HG03442 (cell line): ENCODE measurements around the gene LRRC75A.

Source experiments
- ATAC-seq: cut with Tn5 transposase; IDR thresholded peaks from one replicate; pipeline ENCODE4 v1.9.1; 2021; ENCODE audit warnings: mild to moderate bottlenecking, moderate library complexity; ENCODE audit not compliant: unreplicated experiment

Gene LRRC75A

GRCh38 chr17:16473044-16474011 is 18.7 kb downstream of the LRRC75A start:
- no peak for ATAC-seq

GRCh38 chr17:16472539-16472938 is 19.5 kb downstream of the LRRC75A start:
- ATAC-seq: no peak

GRCh38 chr17:16471295-16471694 is 20.7 kb downstream of the LRRC75A start:
- no peak for ATAC-seq

- ATAC-seq: no peak
These were observed 21.7 kb downstream of the LRRC75A start for GRCh38 chr17:16470265-16470664.

- no peak for ATAC-seq
These were observed 23.5 kb downstream of the LRRC75A start for GRCh38 chr17:16468428-16468992.

- ATAC-seq: no peak
These were observed 24.1 kb downstream of the LRRC75A start for GRCh38 chr17:16467886-16468285.

GRCh38 chr17:16467044-16467443 is 24.9 kb downstream of the LRRC75A start:
- ATAC-seq: no peak

- no peak for ATAC-seq
These were observed 25.6 kb downstream of the LRRC75A start for GRCh38 chr17:16466407-16466806.

GRCh38 chr17:16465861-16466338 is 26.1 kb downstream of the LRRC75A start:
- ATAC-seq: no peak

- no peak for ATAC-seq
These were observed 27.0 kb downstream of the LRRC75A start for GRCh38 chr17:16465052-16465312.

- no peak for ATAC-seq
These were observed 27.5 kb downstream of the LRRC75A start for GRCh38 chr17:16464303-16465051.

- no peak for ATAC-seq
These were observed 28.4 kb downstream of the LRRC75A start for GRCh38 chr17:16463358-16464302.

GRCh38 chr17:16462070-16462864 is 29.7 kb downstream of the LRRC75A start:
- no peak for ATAC-seq

GRCh38 chr17:16461606-16461866 is 30.5 kb downstream of the LRRC75A start:
- no peak for ATAC-seq

- no peak for ATAC-seq
These were observed 31.0 kb downstream of the LRRC75A start for GRCh38 chr17:16460796-16461605.

- ATAC-seq: no peak
These were observed 32.0 kb downstream of the LRRC75A start for GRCh38 chr17:16459855-16460550.

- no peak for ATAC-seq
These were observed 32.7 kb downstream of the LRRC75A start for GRCh38 chr17:16459271-16459670.

- ATAC-seq: no peak
These were observed 35.2 kb downstream of the LRRC75A start for GRCh38 chr17:16456742-16457316.
